RWPE1 (cell line): Measurements from ENCODE around the gene MYOC.

ENCODE experiments used
- CTCF ChIA-PET: fragments of 350-600 bp; sonication (Branson Sonifier 250); formaldehyde crosslinking; extraction: SDS; loops from one replicate; lab custom pipeline; 2021; lab: Yijun Ruan, JAX
- POLR2A ChIA-PET: fragments of 400-600 bp; formaldehyde crosslinking; extraction: SDS; loops from one replicate; lab custom pipeline; 2020; ENCODE audit warnings: antibody characterized with exemption; ENCODE audit not compliant: low non-redundant PET; lab: Yijun Ruan, JAX
- DNase-seq: peaks from one replicate; pipeline ENCODE4 v3.0.0; 2012; ENCODE audit warnings: low spot score
- H3K27ac ChIP-seq: fragments of 450-650 bp; 2 replicates; pipeline ENCODE4 v1.5.1; 2017
- TF ChIP-seq, protein P1 (sequence below): fragments of 450-650 bp; conservative IDR thresholded peaks from 2 replicates; pipeline ENCODE4 v1.5.1; 2017; ENCODE audit warnings: low read depth, mild to moderate bottlenecking

MYOC gene

DNA sequence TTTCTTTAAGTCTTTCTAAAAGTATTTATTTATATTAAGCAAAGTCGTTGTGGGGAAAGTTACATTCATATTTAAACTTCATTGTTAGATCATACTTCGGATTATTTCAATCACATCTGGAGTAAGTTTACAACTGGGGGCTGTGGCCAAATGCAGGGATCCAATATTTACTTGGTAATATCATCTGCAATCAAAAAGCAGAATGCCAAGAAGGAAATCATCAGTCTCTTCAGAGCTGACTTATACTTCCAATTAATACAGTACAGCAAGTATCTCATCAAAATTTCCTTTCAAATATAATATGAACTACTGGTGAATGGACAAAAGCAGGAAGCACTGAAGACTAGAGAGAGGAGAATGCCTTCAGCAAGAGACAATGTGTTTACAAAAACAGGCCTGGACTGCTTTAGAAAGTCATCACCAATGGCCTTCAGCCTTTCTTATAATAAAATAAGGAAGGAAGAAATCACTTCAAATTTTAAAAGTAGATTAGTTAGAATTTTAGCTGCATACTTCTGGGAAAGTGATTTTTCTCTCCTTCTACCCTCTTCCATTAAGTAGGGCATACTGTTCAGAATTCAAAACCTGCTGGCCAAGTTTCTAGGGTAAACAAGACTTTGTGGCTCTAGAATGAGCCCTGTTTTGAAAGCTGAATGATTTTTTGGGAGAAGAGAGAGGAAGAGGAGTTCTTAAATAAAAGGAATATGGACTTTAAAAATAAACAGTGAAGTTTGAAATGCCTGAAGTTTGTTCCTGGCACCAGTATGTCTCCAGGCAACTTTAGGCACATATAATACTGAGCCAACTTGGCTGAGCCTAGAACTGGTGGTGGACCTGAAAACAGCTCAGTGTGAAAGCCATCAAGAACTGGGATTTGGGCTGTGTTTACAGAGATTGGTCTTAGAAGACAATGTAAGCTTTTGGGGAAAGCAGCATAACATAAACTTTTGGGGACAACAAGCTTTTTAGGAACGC, 22.2 kb upstream of the MYOC start:
- no peak overlapping the region for H3K27ac ChIP-seq
- DNase-seq: no peak
- ChIA-PET POLR2A (no interaction called here), CTCF (no interaction called here)
- TF ChIP-seq, protein P1, sequence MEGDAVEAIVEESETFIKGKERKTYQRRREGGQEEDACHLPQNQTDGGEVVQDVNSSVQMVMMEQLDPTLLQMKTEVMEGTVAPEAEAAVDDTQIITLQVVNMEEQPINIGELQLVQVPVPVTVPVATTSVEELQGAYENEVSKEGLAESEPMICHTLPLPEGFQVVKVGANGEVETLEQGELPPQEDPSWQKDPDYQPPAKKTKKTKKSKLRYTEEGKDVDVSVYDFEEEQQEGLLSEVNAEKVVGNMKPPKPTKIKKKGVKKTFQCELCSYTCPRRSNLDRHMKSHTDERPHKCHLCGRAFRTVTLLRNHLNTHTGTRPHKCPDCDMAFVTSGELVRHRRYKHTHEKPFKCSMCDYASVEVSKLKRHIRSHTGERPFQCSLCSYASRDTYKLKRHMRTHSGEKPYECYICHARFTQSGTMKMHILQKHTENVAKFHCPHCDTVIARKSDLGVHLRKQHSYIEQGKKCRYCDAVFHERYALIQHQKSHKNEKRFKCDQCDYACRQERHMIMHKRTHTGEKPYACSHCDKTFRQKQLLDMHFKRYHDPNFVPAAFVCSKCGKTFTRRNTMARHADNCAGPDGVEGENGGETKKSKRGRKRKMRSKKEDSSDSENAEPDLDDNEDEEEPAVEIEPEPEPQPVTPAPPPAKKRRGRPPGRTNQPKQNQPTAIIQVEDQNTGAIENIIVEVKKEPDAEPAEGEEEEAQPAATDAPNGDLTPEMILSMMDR: no peak

DNA sequence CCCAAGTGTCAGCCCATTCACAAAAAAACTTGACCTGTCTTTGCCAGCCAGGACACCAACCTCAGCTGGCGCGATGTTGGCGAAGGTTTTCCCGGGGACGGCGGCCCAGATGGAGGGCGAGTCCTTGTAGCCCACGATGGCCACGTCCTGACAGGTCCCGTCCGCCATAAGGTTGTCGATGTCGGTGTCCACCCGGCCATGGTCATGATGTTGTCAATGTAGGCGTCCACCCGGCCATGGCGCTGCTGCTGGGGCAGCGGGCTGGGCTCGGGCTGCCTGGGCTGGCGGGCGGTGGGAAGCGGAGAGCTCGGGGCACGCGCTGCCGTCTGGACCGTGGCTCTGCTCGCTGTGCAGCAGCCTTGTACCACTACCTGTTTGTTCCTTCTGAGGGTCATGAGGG, 18.3 kb upstream of the MYOC start:
- ChIA-PET CTCF (no interaction called here), POLR2A (no interaction called here)
- H3K27ac ChIP-seq: no peak overlapping the region
- TF ChIP-seq, protein P1: no peak
- no peak for DNase-seq

DNA sequence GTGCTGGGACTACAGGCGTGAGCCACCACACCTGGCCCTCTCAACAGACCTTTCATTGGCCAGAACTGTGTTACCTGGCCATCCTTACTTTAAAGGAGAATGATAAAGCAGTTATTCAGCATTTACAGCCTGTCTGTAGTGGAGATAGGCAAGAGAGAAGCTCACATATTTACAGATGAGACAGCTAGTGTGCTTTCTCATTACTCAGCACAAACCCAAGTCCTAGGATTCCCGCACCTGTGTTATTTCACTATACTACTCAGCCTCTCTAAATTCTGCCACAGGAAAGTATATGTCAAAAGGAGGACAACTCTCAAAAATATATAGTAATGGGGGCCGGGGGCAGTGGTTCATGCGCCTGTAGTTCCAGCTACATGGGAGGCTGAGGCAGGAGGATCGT, 15.9 kb upstream of the MYOC start:
- POLR2A ChIA-PET: no interaction called here
- no peak overlapping the region for H3K27ac ChIP-seq
- DNase-seq: no peak
- CTCF ChIA-PET: no interaction called here
- TF ChIP-seq, protein P1: no peak

DNA sequence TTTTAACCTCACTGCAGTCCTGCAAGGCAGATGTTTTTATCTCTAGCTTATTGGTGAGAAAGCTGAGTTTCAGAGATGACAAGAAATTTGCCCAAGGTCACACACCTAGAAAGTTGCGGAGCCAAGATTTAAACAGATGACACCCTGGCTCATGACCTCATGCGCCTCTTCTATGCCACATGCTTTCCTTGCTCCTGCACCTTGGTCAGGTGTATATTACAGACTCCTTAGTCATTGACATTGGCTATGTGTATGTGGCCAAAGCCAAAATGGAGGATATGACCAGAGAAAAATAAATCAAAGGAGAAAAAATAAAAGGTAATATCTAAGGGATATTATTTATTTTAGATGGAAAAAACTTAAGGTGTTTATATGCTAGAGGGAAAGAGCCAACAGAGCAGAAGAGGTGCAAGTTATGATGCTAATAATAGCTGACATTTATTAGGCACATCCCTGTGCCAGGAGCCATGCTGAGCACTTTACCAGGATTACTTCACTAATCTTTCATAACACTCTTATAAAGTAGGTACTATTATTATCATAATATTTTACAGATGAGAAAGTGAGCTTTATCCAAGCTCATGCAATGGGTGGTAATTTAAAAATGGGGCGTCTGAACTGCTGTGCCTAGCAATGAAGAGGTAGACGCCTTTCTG, 13.8 kb upstream of the MYOC start:
- ChIA-PET POLR2A (no interaction called here), CTCF (no interaction called here)
- TF ChIP-seq, protein P1: no peak

DNA sequence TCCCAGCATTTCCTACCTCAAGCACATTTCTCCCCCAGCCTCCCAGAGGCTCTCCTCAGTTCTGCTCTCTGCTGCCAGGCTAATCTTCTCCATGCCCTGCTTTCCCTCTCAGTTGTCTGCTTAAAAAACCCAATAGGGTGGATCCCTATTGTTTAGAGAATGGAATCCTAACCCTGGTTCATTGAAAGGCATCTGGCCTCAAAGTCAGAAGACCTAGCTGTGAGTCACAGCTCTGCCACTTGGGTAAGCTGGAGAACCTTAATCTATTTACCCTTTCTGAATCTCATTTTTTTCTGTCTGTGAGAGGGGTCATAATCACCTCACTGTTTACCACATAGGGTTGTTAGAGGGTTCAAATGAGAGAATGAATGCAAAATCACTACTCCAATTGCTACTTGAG, 12.5 kb upstream of the MYOC start:
- TF ChIP-seq, protein P1: no peak
- no peak for DNase-seq
- CTCF ChIA-PET: no interaction called here
- POLR2A ChIA-PET: no interaction called here
- H3K27ac ChIP-seq: no peak overlapping the region

More for the DNA sequence above, 13.8 kb upstream of the MYOC start:
- H3K27ac ChIP-seq: no peak overlapping the region
- DNase-seq: no peak

DNA sequence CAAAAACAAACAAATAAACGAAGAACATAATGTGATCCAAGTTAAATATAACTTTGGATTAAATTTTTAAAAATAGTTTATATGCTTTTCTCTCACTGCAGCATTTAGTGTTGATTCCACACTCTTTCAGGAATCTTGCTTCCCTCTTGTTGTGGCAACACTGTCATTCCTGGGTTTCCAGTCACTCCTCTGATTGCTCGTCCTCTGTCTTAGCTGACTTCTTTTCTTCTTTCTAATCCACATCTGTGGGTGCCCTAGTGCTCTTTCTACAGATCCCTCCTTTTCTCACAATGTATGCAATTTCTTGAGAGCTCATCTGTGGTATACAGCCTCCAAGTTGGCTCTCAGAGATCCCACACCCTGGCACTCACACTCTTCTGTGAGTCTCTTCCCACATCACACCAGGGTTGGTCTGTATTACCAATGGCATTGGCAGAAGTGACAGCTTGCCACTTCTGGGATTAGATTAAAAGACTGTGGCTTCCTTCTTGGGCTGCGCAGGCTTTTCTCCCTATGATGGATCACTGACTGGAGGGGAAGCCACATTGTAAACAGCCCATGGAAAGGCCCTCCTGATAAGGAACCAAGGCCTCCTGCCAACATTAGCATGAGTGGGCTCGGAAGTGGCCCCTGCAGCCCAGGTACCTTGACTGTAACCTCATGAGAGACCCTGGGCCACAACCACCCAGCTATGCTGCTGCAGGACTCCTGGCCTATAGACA, 11.5 kb upstream of the MYOC start:
- TF ChIP-seq, protein P1: no peak
- CTCF ChIA-PET: interaction anchor here (0.6 kb wide), 1 partner anchor 419 kb away, joined by 3 read pairs; no protein-coding TSS in a partner anchor
- no peak for DNase-seq
- no peak overlapping the region for H3K27ac ChIP-seq
- POLR2A ChIA-PET: no interaction called here
